Osteoblast (primary cell): ENCODE data around the gene ZC3H12C. TPM values are rescaled to one million over a fixed set of nuclear protein-coding genes. Genes with fewer than 3 reads are reported as not detected.

ENCODE experiments used
- DNase-seq: peaks from one replicate; pipeline ENCODE4 v3.0.0; 2011; ENCODE audit warnings: low spot score, mixed read lengths; ENCODE audit not compliant: insufficient read length; ENCODE audit errors: missing footprints
- H2AFZ ChIP-seq: 2 replicates; pipeline ENCODE4 v1.6.0; 2011; ENCODE audit warnings: mild to moderate bottlenecking, low read length
- H3K27ac ChIP-seq: 2 replicates; pipeline ENCODE4 v1.5.1; 2011; ENCODE audit warnings: mild to moderate bottlenecking, low read depth, low read length, moderate library complexity
- H3K27me3 ChIP-seq: 2 replicates; pipeline ENCODE4 v1.6.0; 2012; ENCODE audit warnings: mild to moderate bottlenecking, control low read depth, inconsistent platforms, low read length, moderate library complexity; ENCODE audit not compliant: insufficient read depth
- H3K36me3 ChIP-seq: 2 replicates; pipeline ENCODE4 v1.5.1; 2011; ENCODE audit warnings: mild to moderate bottlenecking, low read length, control low read depth, moderate library complexity; ENCODE audit not compliant: insufficient read depth
- H3K4me1 ChIP-seq: 2 replicates; pipeline ENCODE4 v1.5.1; 2011; ENCODE audit warnings: mild to moderate bottlenecking, low read length, control low read depth, moderate library complexity; ENCODE audit not compliant: insufficient read depth
- H3K4me2 ChIP-seq: 2 replicates; pipeline ENCODE4 v1.6.0; 2011; ENCODE audit warnings: mild to moderate bottlenecking, low read length; ENCODE audit not compliant: insufficient read depth
- H3K4me3 ChIP-seq: fragments of 200-600 bp; sonication (generic); 3 replicates; pipeline ENCODE4 v1.5.1; 2012; ENCODE audit warnings: mild to moderate bottlenecking, low read length, inconsistent platforms; ENCODE audit not compliant: insufficient read depth
- H3K79me2 ChIP-seq: 2 replicates; pipeline ENCODE4 v1.6.0; 2012; ENCODE audit warnings: mild to moderate bottlenecking, low read length, control low read depth, inconsistent platforms; ENCODE audit not compliant: insufficient read depth
- H3K9me3 ChIP-seq: 2 replicates; pipeline ENCODE4 v1.5.1; 2011; ENCODE audit warnings: low read depth, low read length, control low read depth
- H4K20me1 ChIP-seq: 2 replicates; pipeline ENCODE4 v1.6.0; 2012; ENCODE audit warnings: mild to moderate bottlenecking, low read length, control low read depth; ENCODE audit not compliant: insufficient read depth
- CTCF ChIP-seq: IDR thresholded peaks from 2 replicates; pipeline ENCODE4 v1.5.1; 2011; ENCODE audit warnings: mild to moderate bottlenecking, low read depth, low read length, moderate library complexity; ENCODE audit errors: extremely low read depth
- total RNA-seq: library from RNA; depleted of rRNA; stranded (reverse); fragments of >200 nt; gene quantifications from 2 replicates; pipeline ENCODE4 v1.2.3, GENCODE V29; 2012

Gene ZC3H12C
- total RNA-seq, 1 donor: 10.5 TPM

GRCh38 chr11:110112457-110112856, 19.3 kb downstream of the ZC3H12C start:
- Histone ChIP-seq H3K4me3 (no peak overlapping the region), H3K9me3 (no peaks in the 10 kb centered on the region), H3K4me2 (no peak overlapping the region), H3K79me2 (peaks cover 64% of the 10 kb centered on the region), H3K4me1 (no peaks in the 10 kb centered on the region), H3K36me3 (no peaks in the 10 kb centered on the region), H4K20me1 (no peaks in the 10 kb centered on the region), H3K27ac (no peak overlapping the region), H3K27me3 (no peaks in the 10 kb centered on the region), H2AFZ (no peak overlapping the region)
- no peak for TF ChIP-seq CTCF
- no peak for DNase-seq

DNA sequence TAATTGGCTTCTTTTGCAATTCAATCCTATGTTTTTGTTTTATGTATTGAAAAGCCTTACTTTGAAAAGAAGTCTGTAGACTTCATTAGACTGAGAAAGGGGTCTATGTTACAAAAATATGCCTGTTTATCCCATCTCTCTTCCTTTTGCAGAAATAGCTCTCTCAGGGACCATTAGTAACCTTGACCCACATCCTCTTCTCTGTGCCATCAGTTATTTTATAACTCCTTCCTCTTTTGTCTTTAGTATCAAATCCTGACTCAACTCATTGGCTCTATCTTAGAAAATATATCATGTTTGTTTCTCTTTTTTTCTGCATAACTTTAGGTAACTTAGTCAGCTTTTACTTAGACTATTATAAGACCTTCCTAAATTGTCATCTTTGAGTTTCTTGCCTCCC, 20.3 kb downstream of the ZC3H12C start:
- Histone ChIP-seq H3K4me3 (no peak overlapping the region), H3K36me3 (no peaks in the 10 kb centered on the region), H4K20me1 (no peaks in the 10 kb centered on the region), H3K27me3 (no peaks in the 10 kb centered on the region), H3K9me3 (no peaks in the 10 kb centered on the region), H3K27ac (no peak overlapping the region), H2AFZ (no peak overlapping the region), H3K4me1 (no peaks in the 10 kb centered on the region), H3K4me2 (no peak overlapping the region), H3K79me2 (peaks cover 55% of the 10 kb centered on the region)
- no peak for TF ChIP-seq CTCF
- no peak for DNase-seq

DNA sequence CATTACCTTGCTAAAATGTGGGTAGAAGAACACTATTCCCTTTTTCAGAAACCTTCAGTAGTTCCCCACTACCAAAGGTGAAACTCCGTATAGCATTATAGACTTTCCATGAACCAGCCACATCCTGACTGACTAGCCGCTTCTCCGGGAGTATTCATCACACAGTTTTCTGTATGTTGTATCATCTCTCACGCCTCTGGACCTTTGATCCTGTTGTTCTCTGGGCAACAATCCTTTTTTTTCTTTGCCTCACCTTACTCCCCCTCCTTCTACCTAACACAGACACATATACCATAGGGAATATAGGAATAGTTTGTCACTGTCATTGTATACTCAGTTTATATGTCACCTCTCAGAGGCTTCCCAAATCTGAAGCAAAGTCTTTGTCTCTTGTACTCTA, 20.8 kb downstream of the ZC3H12C start:
- Histone ChIP-seq H3K4me2 (no peak overlapping the region), H3K79me2 (peaks cover 51% of the 10 kb centered on the region), H3K4me3 (no peak overlapping the region), H3K4me1 (no peaks in the 10 kb centered on the region), H2AFZ (no peak overlapping the region), H3K27ac (no peak overlapping the region), H3K27me3 (no peaks in the 10 kb centered on the region), H3K36me3 (no peaks in the 10 kb centered on the region), H4K20me1 (no peaks in the 10 kb centered on the region), H3K9me3 (no peaks in the 10 kb centered on the region)
- DNase-seq: no peak
- no peak for TF ChIP-seq CTCF

DNA sequence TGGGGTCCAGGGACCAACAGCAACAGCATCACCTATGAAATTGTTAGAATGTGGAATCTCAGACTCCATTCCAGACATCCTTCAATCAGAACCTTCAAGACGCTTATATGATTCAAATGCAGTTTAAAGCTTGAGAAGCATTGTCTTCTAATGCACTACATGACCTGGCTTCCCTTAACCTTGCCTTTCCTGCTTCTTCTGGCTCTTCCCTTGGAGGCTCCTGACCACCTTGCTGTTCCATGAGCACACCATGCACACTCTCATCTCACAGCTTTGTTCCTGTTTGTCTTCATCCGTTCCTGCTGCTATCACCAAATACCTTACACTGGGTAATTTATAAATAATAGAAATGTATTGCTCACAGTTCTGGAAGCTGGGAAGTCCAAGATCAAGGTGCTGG, 26.1 kb downstream of the ZC3H12C start:
- DNase-seq: no peak
- no peaks in the 10 kb centered on the region for H3K27me3 ChIP-seq
- no peaks in the 10 kb centered on the region for H3K9me3 ChIP-seq
- peaks cover 7% of the 10 kb centered on the region for H4K20me1 ChIP-seq
- peaks cover 26% of the 10 kb centered on the region for H3K79me2 ChIP-seq
- TF ChIP-seq CTCF: no peak
- no peak overlapping the region for H3K4me3 ChIP-seq
- peaks cover 28% of the 10 kb centered on the region for H3K4me1 ChIP-seq
- H3K27ac ChIP-seq: no peak overlapping the region
- no peak overlapping the region for H2AFZ ChIP-seq
- H3K4me2 ChIP-seq: no peak overlapping the region
- H3K36me3 ChIP-seq: no peaks in the 10 kb centered on the region
